Erythroblast (primary cell): ENCODE data around the gene SNX25.
"Not testable (repeated sequence)": the region's sequence is repeated elsewhere in the genome, so short reads cannot be mapped to it uniquely, and the experiment has no call there.

ENCODE experiments used
- DNase-seq, 2 experiments: peaks; one replicate each; lab custom pipeline; 2025; lab: John Stamatoyannopoulos, UW
- GATA1 ChIP-seq: IDR thresholded peaks from 2 replicates; pipeline ENCODE4 v1.6.1; 2011; ENCODE audit warnings: low read depth, mild to moderate bottlenecking, control low read depth, low read length, moderate library complexity
- POLR2A ChIP-seq: IDR thresholded peaks from 2 replicates; pipeline ENCODE4 v1.6.1; 2011; ENCODE audit warnings: mild to moderate bottlenecking, low read length

The SNX25 gene

GRCh38 chr4:185256446-185256845 is 47.0 kb downstream of the SNX25 start:
- TF ChIP-seq POLR2A (no peak), GATA1 (no peak)
- DNase-seq: no peak

DNA sequence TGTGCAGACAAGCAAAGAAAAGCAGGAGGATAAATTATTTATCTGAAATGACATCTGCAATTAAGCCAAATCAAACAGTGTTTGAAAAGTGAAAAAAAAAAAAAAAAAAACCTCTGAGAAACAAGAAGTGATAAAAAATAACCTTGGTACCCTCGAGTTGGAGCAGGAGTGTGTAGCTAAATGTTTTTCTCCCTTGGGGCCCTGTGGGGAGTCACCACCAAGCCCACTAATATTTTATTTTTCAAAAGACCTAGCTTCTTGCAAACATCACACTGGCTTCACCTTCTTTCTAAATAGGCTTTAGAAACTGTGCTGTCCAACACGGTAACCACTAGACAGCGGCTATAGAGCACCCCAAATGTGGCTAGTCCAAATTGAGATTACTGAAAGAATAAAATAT is 47.7 kb downstream of the SNX25 start:
- TF ChIP-seq GATA1 (no peak), POLR2A (no peak)
- DNase-seq: no peak

GRCh38 chr4:185257694-185258093 is 48.3 kb downstream of the SNX25 start:
- no peak for TF ChIP-seq POLR2A
- TF ChIP-seq GATA1: no peak
- DNase-seq: no peak

DNA sequence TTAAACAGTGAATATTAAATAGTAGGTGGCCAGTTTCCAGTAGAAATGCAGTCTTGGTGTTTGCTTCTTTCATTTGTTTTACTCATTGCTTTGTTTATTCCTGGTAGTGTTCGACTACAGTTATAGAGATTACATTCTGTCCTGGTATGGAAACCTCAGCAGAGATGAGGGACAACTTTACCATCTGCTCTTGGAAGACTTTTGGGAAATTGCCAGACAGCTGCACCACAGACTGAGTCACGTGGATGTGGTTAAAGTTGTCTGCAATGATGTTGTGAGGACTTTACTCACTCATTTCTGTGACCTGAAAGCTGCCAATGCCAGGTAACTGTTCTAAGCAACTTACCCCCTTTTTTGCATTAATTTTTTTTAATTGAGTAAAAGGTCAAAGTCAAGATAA is 49.3 kb downstream of the SNX25 start:
- DNase-seq: not testable (repeated sequence)

- DNase-seq: no peak
- no peak for TF ChIP-seq GATA1
- no peak for TF ChIP-seq POLR2A
These were observed 50.3 kb downstream of the SNX25 start for GRCh38 chr4:185259719-185260118.

- TF ChIP-seq GATA1 (no peak), POLR2A (no peak)
- DNase-seq: no peak
These were observed 52.5 kb downstream of the SNX25 start for GRCh38 chr4:185261946-185262345.

DNA sequence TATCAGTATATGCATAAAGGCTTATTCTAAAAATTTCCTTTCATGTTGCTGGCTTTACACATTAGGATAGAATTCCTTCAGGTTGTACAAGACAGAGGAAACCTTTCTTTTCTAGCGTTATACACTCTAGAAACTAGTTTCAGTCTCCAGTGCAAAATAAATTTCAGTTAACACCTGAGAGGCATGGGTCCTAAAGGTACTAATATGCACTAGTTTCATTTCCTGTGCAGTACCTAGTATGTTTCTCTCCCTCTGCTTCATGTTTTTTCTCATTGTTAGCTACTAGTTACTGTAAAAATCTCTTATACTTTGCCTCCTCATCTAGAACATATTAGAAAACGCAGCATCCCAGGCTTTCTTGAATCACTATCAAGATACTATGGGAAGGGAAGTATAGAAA is 54.0 kb downstream of the SNX25 start:
- DNase-seq: no peak
- no peak for TF ChIP-seq GATA1
- TF ChIP-seq POLR2A: no peak

DNA sequence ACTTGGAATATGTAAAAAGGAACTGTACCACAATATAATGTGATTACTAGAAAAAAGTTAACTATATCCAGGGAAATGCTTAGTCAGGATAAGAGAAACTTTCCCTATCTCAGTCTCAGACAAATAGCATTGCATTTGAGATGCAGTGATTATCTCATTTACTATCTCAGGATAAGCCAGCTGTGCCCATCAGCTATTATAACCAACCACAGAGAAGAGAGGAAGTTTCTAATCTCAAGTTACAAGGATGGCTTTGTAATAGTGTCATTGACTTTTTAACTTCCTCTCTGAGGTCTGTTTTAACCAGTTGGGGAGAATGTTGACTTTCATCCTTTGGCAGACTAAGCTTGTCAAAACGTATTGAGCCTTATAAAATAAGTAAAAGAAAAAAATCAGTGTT is 56.5 kb downstream of the SNX25 start:
- TF ChIP-seq POLR2A (no peak), GATA1 (no peak)
- DNase-seq: no peak

- DNase-seq: no peak
- TF ChIP-seq POLR2A (no peak), GATA1 (no peak)
These were observed 59.9 kb downstream of the SNX25 start for GRCh38 chr4:185269286-185269685.

DNA sequence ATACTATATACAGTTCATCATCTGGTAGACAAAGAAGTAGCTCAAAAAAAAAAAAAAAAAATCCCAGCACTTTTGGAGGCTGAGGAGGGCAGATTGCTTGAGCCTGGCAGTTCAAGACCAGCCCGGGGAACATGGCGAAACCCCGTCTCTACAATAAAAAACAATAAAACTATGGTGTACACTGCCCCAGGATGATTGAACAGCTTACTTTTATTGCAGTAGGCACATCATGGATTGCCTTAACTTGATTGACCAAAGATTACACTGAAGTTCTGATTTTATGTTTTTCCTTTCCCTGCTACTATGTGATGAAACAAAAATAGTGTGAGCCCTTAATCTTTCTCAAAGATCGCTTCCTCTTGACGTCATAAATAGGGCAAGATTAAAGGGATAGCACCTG is 60.6 kb downstream of the SNX25 start:
- TF ChIP-seq GATA1 (no peak), POLR2A (no peak)
- DNase-seq: no peak

GRCh38 chr4:185270885-185271284 is 61.5 kb downstream of the SNX25 start:
- no peak for DNase-seq
- TF ChIP-seq GATA1 (no peak), POLR2A (no peak)

GRCh38 chr4:185272245-185272644 is 62.8 kb downstream of the SNX25 start:
- DNase-seq: no peak
- no peak for TF ChIP-seq POLR2A
- no peak for TF ChIP-seq GATA1

DNA sequence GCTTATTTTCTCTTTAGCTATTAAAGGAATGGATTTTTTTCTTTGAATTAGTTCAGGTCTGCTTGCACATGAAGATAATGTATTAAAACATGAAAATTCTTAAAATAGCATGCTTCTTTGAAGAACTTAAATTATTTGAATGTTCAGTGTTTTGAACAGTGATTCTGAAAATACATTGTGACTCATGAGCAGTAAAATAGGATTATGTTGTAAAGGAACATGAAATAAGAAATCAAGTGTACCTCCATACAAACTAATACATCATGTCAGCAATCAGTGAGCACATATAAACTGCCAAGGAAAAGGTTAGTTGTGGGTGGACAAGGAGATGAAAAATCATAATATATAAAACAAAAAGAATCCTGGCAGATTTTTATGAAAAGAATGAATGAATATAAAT is 66.1 kb downstream of the SNX25 start:
- no peak for DNase-seq
- TF ChIP-seq GATA1 (no peak), POLR2A (no peak)

DNA sequence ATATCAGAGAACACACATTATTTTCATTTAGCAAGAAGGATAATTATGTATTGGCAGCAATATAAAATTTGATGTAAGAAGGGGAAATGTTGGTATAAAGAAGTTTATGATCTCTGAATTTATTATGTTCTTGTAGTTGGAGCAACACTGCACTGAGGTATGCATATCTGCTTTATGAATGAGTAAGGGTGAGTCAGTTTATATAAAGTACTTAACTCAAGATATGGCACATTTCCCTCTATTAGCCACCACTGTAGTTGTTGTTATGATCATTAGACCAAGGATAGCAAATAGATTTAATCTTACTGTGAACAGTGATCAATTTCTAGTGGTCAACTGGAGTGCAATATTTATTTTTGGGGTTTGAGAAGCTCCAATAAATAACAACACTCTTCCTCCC is 66.6 kb downstream of the SNX25 start:
- DNase-seq: no peak
- TF ChIP-seq GATA1 (no peak), POLR2A (no peak)

DNA sequence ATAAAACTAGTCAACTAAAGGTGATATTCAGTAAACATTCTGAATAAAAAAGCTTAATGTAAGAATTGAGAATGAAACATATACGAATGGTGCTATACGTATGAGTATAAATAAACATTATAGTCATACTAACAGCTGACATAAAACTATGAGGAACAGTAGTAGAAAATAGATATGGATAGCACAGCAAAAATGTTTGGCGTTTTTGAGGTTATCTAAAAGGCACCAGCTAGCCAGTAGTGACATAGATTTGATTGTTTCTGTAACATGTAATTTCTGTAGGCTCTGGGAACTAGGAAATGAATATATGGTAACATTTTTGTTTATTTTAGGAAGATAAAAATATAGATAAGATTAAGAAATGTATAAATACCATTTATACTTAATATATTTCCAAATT is 69.3 kb downstream of the SNX25 start:
- DNase-seq: no peak
- TF ChIP-seq POLR2A (no peak), GATA1 (no peak)

DNA sequence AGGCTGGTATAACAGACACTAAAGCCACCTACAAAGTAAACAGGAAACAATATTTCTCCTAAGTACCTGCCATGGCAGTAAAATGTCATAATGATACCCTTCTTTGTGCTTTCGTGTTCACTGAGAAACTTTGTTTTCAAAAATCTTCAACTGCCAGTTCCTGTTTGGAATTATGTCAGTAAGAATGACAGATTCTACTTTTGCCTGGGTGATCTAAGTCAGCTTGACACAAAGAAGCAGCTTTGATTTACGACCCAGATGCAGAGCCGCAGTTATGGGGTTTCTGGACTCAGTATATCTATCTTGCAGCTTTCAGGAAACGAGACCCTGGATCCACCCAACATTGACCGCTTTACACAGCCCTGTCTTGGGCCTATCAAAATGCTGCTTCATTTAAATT is 71.2 kb downstream of the SNX25 start:
- DNase-seq: no peak
- TF ChIP-seq POLR2A (no peak), GATA1 (no peak)
